Gastrocnemius medialis (tissue), 4 donors: ENCODE measurements around the gene PDGFD. TPM values are rescaled to one million over a fixed set of nuclear protein-coding genes. Genes with fewer than 3 reads are reported as not detected.

ENCODE experiments used
- ATAC-seq, 2 donors: fragments of 150-250 bp; one replicate each; pipeline ENCODE4 v1.9.1; 2016
- DNase-seq, 2 donors: peaks; one replicate each; pipeline ENCODE4 v3.0.0-alpha.2; 2019
- H3K27ac ChIP-seq, 4 donors: fragments of 200-600 bp; sonication (generic); 1 replicate in 1 of 4; 2 replicates in 3 of 4; pipeline ENCODE4 v1.5.1; 2016 to 2018; ENCODE audit warnings: mild to moderate bottlenecking in 2 of 4, moderate library complexity in 1 of 4
- H3K27me3 ChIP-seq, 3 donors: fragments of 200-600 bp; sonication (generic) in 2 of 3; 1 replicate in 1 of 3; 2 replicates in 2 of 3; pipeline versions ENCODE4 v1.5.1 to v1.6.0; 2016 to 2019; ENCODE audit warnings: mild to moderate bottlenecking in 1 of 3, moderate library complexity in 1 of 3
- H3K36me3 ChIP-seq, 2 donors: fragments of 200-600 bp; sonication (generic) in 1 of 2; one replicate each; pipeline ENCODE4 v1.5.1; 2017 to 2018
- H3K4me1 ChIP-seq, 2 donors: fragments of 200-600 bp; sonication (generic) in 1 of 2; one replicate each; pipeline ENCODE4 v1.5.1; 2016 to 2017; ENCODE audit warnings: mild to moderate bottlenecking in 2 of 2
- H3K4me3 ChIP-seq, 4 donors: fragments of 200-600 bp; sonication (generic) in 3 of 4; 1 replicate in 1 of 4; 2 replicates in 3 of 4; pipeline ENCODE4 v1.5.1; 2016 to 2019; ENCODE audit warnings: mild to moderate bottlenecking in 2 of 4
- H3K9me3 ChIP-seq, 3 donors: fragments of 200-600 bp; sonication (generic) in 2 of 3; 1 replicate in 1 of 3; 2 replicates in 2 of 3; pipeline ENCODE4 v1.5.1; 2016 to 2019
- CTCF ChIP-seq, 5 experiments: fragments of 450-650 bp in 3 of 5; fragments of 200-600 bp in 2 of 5; sonication (generic) in 2 of 5; IDR thresholded peaks in 4 of 5; conservative IDR thresholded peaks in 1 of 5; 1 replicate in 4 of 5; 2 replicates in 1 of 5; pipeline ENCODE4 v1.5.1; 2016 to 2019; ENCODE audit warnings: antibody characterized with exemption in 5 of 5, mild to moderate bottlenecking in 3 of 5, moderate library complexity in 3 of 5
- POLR2A ChIP-seq, 2 donors: fragments of 450-650 bp; IDR thresholded peaks; one replicate each; pipeline ENCODE4 v1.6.1; 2017; ENCODE audit warnings: antibody characterized with exemption in 2 of 2, mild to moderate bottlenecking in 2 of 2, moderate library complexity in 2 of 2
- in situ Hi-C, 4 donors: fragments of 200-750 bp; cut with MboI; loops; one replicate each; pipeline versions ENCODE4 v1.15.0 to v1.8.0; 2017; ENCODE audit warnings: low sequenced_read_pairs in 4 of 4
- intact Hi-C: fragments of 100-400 bp; cut with DNase I; formaldehyde crosslinking; loops from one replicate; pipeline ENCODE4 v1.15.1; 2023; ENCODE audit warnings: low total_unique reads
- total RNA-seq, 4 donors: library from RNA; depleted of rRNA; stranded (reverse); fragments of >200 nt; gene quantifications; one replicate each; pipeline versions ENCODE4 v1.1.0 to v1.2.3, GENCODE V29; 2016

PDGFD gene
- total RNA-seq, 4 donors from 2014 or later = 2.2 to 4.0 (median 2.9) TPM

DNA sequence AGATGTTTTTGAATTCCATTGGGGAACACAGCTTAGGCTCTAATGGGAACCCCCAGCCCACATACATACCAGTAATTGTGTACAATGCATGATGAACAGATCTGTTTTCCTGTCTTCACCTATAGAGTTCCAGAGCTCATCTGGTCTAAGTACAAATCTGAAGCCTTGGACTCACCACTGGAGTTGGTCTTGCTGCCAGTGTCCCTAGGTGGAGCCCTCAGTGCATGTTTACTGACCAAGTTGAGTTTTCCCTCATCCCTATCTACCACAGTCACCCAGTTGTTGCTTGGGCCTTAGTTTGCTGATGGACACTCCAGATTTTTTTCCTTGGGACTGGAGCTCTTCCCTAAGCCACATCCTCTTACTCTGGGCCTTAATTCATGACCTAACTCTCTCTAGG lies 286.7 kb downstream of the PDGFD start:
- Histone ChIP-seq H3K27ac (no peak overlapping the region), H3K4me3 (no peak overlapping the region), H3K4me1 (peaks cover 0 to 4% of the 10 kb centered on the region in 2 donors), H3K27me3 (no peaks in the 10 kb centered on the region), H3K9me3 (no peaks in the 10 kb centered on the region), H3K36me3 (no peaks in the 10 kb centered on the region)
- intact Hi-C loops (no loop called here), in situ Hi-C loops (no loop called here)
- no peak for DNase-seq
- no peak for ATAC-seq
- TF ChIP-seq POLR2A (IDR thresholded peaks at IDR 0.05) (no peak), CTCF (IDR thresholded peaks at IDR 0.05 in 4 of 5, conservative IDR thresholded peaks at IDR 0.05 in 1 of 5) (no peak)

GRCh38 chr11:103875855-103876510 lies 288.0 kb downstream of the PDGFD start:
- ATAC-seq = no peak
- Histone ChIP-seq H3K9me3 (no peaks in the 10 kb centered on the region), H3K36me3 (no peaks in the 10 kb centered on the region), H3K4me1 (no peaks in the 10 kb centered on the region), H3K4me3 (no peak overlapping the region), H3K27me3 (no peaks in the 10 kb centered on the region), H3K27ac (no peak overlapping the region)
- DNase-seq = no peak
- no peak for TF ChIP-seq CTCF (IDR thresholded peaks at IDR 0.05 in 4 of 5, conservative IDR thresholded peaks at IDR 0.05 in 1 of 5)
- no peak for TF ChIP-seq POLR2A (IDR thresholded peaks at IDR 0.05)
- in situ Hi-C loops (no loop called here), intact Hi-C loops (no loop called here)

GRCh38 chr11:103872748-103873147 lies 291.2 kb downstream of the PDGFD start:
- H3K36me3 ChIP-seq = no peaks in the 10 kb centered on the region
- no peak overlapping the region for H3K27ac ChIP-seq
- H3K4me3 ChIP-seq = no peak overlapping the region
- TF ChIP-seq CTCF (IDR thresholded peaks at IDR 0.05 in 4 of 5, conservative IDR thresholded peaks at IDR 0.05 in 1 of 5) = no peak
- no peak for TF ChIP-seq POLR2A (IDR thresholded peaks at IDR 0.05)
- ATAC-seq (no peak), DNase-seq (no peak)
- in situ Hi-C loops = no loop called here
- no peaks in the 10 kb centered on the region for H3K4me1 ChIP-seq
- intact Hi-C loops = no loop called here
- no peaks in the 10 kb centered on the region for H3K9me3 ChIP-seq
- H3K27me3 ChIP-seq = no peaks in the 10 kb centered on the region

DNA sequence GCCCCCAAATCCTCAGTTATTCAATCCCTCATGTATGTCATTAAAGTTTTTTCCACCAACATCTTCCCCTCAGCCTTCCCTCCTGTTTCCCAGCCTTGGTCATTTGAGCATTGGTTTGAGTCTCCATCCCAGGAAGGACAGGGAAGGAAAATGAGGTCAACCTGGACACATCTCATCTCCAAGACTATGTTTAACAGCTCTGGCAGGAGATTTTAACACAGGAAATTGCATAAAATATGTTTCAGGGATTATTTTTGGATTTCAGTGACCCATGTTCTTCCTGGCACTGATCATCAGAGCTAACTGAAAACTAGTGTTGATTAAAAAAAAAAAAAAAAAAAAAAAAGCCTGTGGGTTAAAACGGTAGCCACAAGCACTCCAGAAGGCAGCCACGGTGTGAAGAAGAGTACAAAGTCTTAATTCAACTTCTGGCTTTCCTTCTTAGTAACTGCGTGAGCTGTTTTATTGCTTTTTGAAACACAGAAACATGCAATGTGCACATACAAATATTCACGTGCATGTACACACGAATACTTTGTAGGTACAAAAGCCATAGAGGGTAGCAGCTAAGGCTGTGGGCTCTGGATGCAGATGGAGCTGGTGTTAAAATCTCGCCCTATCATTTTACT lies 291.9 kb downstream of the PDGFD start:
- DNase-seq = no peak
- in situ Hi-C loops (no loop called here), intact Hi-C loops (no loop called here)
- TF ChIP-seq CTCF (IDR thresholded peaks at IDR 0.05 in 4 of 5, conservative IDR thresholded peaks at IDR 0.05 in 1 of 5) = no peak
- no peak for TF ChIP-seq POLR2A (IDR thresholded peaks at IDR 0.05)
- no peaks in the 10 kb centered on the region for H3K9me3 ChIP-seq
- no peaks in the 10 kb centered on the region for H3K36me3 ChIP-seq
- H3K27ac ChIP-seq = no peak overlapping the region
- ATAC-seq = peak in 1 of 2 donors; percentile 47
- H3K27me3 ChIP-seq = no peaks in the 10 kb centered on the region
- H3K4me1 ChIP-seq = no peaks in the 10 kb centered on the region
- no peak overlapping the region for H3K4me3 ChIP-seq
